Bronchial epithelial cell (primary cell): ENCODE data around the gene TRABD. TPM values are rescaled to one million over a fixed set of nuclear protein-coding genes. Genes with fewer than 3 reads are reported as not detected.

Source experiments
- DNase-seq: peaks from one replicate; pipeline ENCODE4 v3.0.0-alpha.2; 2010; ENCODE audit warnings: low read depth
- FAIRE-seq: peaks from 2 replicates; lab custom pipeline; 2011; peaks lifted over from hg19 to GRCh38; lab: Jason Lieb, UNC
- H3K27me3 ChIP-seq: 2 replicates; pipeline ENCODE4 v1.5.1; 2011; ENCODE audit warnings: low read length; ENCODE audit not compliant: control insufficient read depth, insufficient read depth
- H3K36me3 ChIP-seq: 2 replicates; pipeline ENCODE4 v1.5.1; 2011; ENCODE audit warnings: low read length; ENCODE audit not compliant: control insufficient read depth, insufficient read depth
- H3K4me3 ChIP-seq: 2 replicates; pipeline ENCODE4 v1.5.1; 2011; ENCODE audit warnings: mild to moderate bottlenecking, low read depth, low read length, control low read depth
- total RNA-seq: library from RNA; depleted of rRNA; stranded (reverse); fragments of >200 nt; gene quantifications from 2 replicates; pipeline ENCODE4 v1.2.1, GENCODE V29; 2014
- TF ChIP-seq, protein P1 (sequence below): IDR thresholded peaks from 2 replicates; pipeline ENCODE4 v1.5.1; 2011; ENCODE audit warnings: mild to moderate bottlenecking, moderate library complexity, low read length, control low read depth, inconsistent platforms; ENCODE audit not compliant: insufficient read depth, severe bottlenecking

TRABD gene
- total RNA-seq, 1 donor from 2014 or later = 43.7 TPM

- no peak overlapping the region for H3K4me3 ChIP-seq
- no peaks in the 10 kb centered on the region for H3K27me3 ChIP-seq
- DNase-seq (no peak), FAIRE-seq (no peak)
- TF ChIP-seq, protein P1, sequence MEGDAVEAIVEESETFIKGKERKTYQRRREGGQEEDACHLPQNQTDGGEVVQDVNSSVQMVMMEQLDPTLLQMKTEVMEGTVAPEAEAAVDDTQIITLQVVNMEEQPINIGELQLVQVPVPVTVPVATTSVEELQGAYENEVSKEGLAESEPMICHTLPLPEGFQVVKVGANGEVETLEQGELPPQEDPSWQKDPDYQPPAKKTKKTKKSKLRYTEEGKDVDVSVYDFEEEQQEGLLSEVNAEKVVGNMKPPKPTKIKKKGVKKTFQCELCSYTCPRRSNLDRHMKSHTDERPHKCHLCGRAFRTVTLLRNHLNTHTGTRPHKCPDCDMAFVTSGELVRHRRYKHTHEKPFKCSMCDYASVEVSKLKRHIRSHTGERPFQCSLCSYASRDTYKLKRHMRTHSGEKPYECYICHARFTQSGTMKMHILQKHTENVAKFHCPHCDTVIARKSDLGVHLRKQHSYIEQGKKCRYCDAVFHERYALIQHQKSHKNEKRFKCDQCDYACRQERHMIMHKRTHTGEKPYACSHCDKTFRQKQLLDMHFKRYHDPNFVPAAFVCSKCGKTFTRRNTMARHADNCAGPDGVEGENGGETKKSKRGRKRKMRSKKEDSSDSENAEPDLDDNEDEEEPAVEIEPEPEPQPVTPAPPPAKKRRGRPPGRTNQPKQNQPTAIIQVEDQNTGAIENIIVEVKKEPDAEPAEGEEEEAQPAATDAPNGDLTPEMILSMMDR = no peak
- H3K36me3 ChIP-seq = peaks cover 37% of the 10 kb centered on the region
Measured at GRCh38 chr22:50213263-50213662, 27.6 kb downstream of the TRABD start.

- FAIRE-seq (no peak), DNase-seq (no peak)
- TF ChIP-seq, protein P1 = no peak
- peaks cover 33% of the 10 kb centered on the region for H3K36me3 ChIP-seq
- H3K4me3 ChIP-seq = no peak overlapping the region
- no peaks in the 10 kb centered on the region for H3K27me3 ChIP-seq
Measured at GRCh38 chr22:50215297-50216054, 29.8 kb downstream of the TRABD start.

DNA sequence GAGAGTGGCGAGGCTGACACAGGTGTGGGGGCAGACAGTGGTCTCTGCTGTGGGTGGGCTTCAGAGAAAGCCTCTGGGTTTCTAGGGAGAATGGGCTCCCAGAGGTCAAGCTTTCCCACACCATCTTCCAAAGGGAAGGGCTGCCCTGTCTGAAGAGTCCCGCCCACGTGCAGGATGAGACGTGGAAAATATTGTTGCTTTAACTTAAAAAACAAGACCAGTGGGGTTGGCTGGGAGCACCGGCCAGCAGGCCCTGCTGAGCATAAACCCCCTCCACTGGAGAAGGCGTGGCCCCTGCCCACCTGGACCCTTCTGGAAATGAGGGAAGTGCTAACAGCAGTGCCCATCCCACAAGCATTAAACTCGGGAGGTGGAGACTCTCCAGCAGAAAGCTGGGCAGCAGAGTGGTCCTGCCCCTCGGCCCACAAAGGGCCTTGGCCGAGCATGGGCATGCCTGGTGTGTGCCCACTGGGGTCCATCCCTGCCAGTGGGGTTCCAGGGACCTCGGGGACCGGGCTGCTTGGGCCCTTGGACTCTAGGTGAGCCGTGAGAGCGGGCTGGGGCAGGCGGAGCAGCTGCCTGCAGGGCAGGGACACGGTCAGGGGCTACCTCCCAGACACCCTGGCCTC, 30.5 kb downstream of the TRABD start:
- Histone ChIP-seq H3K27me3 (no peaks in the 10 kb centered on the region), H3K4me3 (no peak overlapping the region), H3K36me3 (peaks cover 31% of the 10 kb centered on the region)
- TF ChIP-seq, protein P1 = no peak
- DNase-seq (no peak), FAIRE-seq (no peak)

- H3K27me3 ChIP-seq = no peaks in the 10 kb centered on the region
- TF ChIP-seq, protein P1 = no peak
- DNase-seq (no peak), FAIRE-seq (no peak)
- H3K36me3 ChIP-seq = peaks cover 35% of the 10 kb centered on the region
- H3K4me3 ChIP-seq = no peak overlapping the region
Measured at GRCh38 chr22:50216684-50217520, 31.2 kb downstream of the TRABD start.

- TF ChIP-seq, protein P1 = no peak
- Histone ChIP-seq H3K36me3 (peaks cover 34% of the 10 kb centered on the region), H3K4me3 (no peak overlapping the region), H3K27me3 (no peaks in the 10 kb centered on the region)
- FAIRE-seq (no peak), DNase-seq (no peak)
Measured at GRCh38 chr22:50217543-50218152, 31.9 kb downstream of the TRABD start.
